Activated CD8-positive, alpha-beta T cell treated with anti-CD3 and anti-CD28 coated beads, Interleukin-2, amount 10 ng/mL, durations not matched to agents 7 days and 5 days (primary cell): Measurements from ENCODE around the gene BRD7. TPM values are rescaled to one million over a fixed set of nuclear protein-coding genes. Genes with fewer than 3 reads are reported as not detected.

Experiments
- ATAC-seq: fragments of 150-1000 bp; cut with Tn5 transposase; one replicate; pipeline ENCODE4 v1.10.0; 2021; ENCODE audit warnings: moderate library complexity
- CTCF ChIA-PET: fragments of 350-600 bp; sonication (Branson Sonifier 250); formaldehyde crosslinking; loops from one replicate; lab custom pipeline; 2021; ENCODE audit warnings: antibody characterized with exemption; lab: Charles Lee
- POLR2A ChIA-PET: fragments of 350-600 bp; sonication (Branson Sonifier 250); formaldehyde crosslinking; loops from one replicate; lab custom pipeline; 2021; ENCODE audit warnings: antibody characterized with exemption; lab: Charles Lee
- DNase-seq: peaks from one replicate; pipeline ENCODE4 v3.0.0-alpha.2; 2020
- H3K27ac Mint-ChIP-seq: one replicate; pipeline ENCODE4 v1.8.0; 2021; ENCODE audit warnings: mild to moderate bottlenecking, mixed read lengths
- H3K27me3 Mint-ChIP-seq: one replicate; pipeline ENCODE4 v1.8.0; 2021; ENCODE audit warnings: low read depth, mixed read lengths
- H3K36me3 Mint-ChIP-seq: one replicate; pipeline ENCODE4 v1.8.0; 2021; ENCODE audit warnings: low read depth, mixed read lengths
- H3K4me1 Mint-ChIP-seq: one replicate; pipeline ENCODE4 v1.8.0; 2021; ENCODE audit warnings: low read depth, mixed read lengths
- H3K4me3 Mint-ChIP-seq: one replicate; pipeline ENCODE4 v1.8.0; 2021; ENCODE audit warnings: mild to moderate bottlenecking, mixed read lengths
- H3K9me3 Mint-ChIP-seq: one replicate; pipeline ENCODE4 v1.8.0; 2022; ENCODE audit warnings: mixed read lengths; ENCODE audit not compliant: insufficient read depth
- total RNA-seq, 2 experiments: library from RNA; stranded (reverse); gene quantifications; one replicate each; pipeline ENCODE4 v1.2.3, GENCODE V29; 2021

Gene BRD7
- total RNA-seq, 2 experiments from 2014 or later, result 88.9 to 90.4 TPM

- Mint-ChIP-seq H3K4me3 (no peak overlapping the region), H3K4me1 (no peaks in the 10 kb centered on the region), H3K27ac (no peak overlapping the region), H3K36me3 (peaks cover 45% of the 10 kb centered on the region), H3K9me3 (no peaks in the 10 kb centered on the region), H3K27me3 (no peaks in the 10 kb centered on the region)
- DNase-seq (no peak), ATAC-seq (no peak)
- POLR2A ChIA-PET, result no interaction called here
- CTCF ChIA-PET, result interaction anchor here (0.5 kb wide), 1 partner anchor 54 kb away, joined by 3 read pairs; no protein-coding TSS in a partner anchor
These were observed 67.7 kb downstream of the BRD7 start for GRCh38 chr16:50300942-50301625.

GRCh38 chr16:50299508-50300105 is 69.2 kb downstream of the BRD7 start:
- ChIA-PET CTCF (no interaction called here), POLR2A (no interaction called here)
- Mint-ChIP-seq H3K4me1 (peaks cover 9% of the 10 kb centered on the region), H3K36me3 (peaks cover 50% of the 10 kb centered on the region), H3K4me3 (no peak overlapping the region), H3K27me3 (no peaks in the 10 kb centered on the region), H3K27ac (no peak overlapping the region), H3K9me3 (no peaks in the 10 kb centered on the region)
- ATAC-seq (no peak), DNase-seq (no peak)

DNA sequence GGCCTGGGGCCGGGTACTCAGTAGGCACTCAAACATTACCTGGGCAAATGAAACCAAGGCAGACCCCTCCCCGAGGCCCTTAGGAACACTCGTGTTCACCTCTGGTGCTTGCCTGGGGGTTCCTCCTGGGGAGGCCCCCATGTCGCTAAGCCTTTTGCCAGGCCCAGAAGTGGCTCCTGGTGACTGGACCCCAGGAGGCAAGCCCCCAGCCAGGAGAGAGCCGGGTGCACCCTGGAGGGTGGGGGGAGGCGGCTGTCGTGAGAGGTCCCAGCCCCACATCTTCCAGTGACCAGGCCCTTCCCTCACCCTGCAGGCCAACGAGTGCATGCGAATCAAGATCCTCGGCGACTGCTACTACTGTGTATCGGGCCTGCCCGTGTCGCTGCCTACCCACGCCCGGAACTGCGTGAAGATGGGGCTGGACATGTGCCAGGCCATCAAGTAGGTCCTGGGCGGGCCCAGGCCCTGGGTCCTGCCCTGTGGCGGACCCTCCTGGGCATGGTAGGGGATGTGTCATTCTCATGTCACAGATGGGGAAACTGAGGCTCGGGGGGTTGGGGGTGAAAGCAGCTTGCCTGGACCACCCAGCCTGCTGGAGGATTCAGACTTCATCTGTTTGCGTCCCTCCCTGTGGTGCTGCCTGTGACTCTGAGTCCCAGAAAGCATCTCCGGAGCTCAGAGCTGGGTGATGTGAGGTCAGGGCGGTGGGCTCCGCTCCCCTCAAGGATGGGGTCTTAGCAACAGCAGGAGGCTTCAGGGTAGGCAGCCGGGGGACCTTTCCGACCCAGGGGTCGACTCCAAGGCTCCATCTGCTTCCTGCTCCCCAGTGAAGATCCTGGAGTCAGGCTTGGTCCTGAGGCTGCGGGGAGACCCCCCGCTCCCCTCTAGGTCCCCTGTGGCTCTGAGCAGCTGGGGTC is 69.9 kb downstream of the BRD7 start:
- H3K36me3 Mint-ChIP-seq, result peaks cover 52% of the 10 kb centered on the region
- DNase-seq, result no peak
- ChIA-PET POLR2A (no interaction called here), CTCF (interaction anchor here (0.8 kb wide), 1 partner anchor 68 kb away, joined by 3 read pairs; no protein-coding TSS in a partner anchor)
- no peaks in the 10 kb centered on the region for H3K27me3 Mint-ChIP-seq
- H3K4me3 Mint-ChIP-seq, result no peak overlapping the region
- no peaks in the 10 kb centered on the region for H3K9me3 Mint-ChIP-seq
- H3K4me1 Mint-ChIP-seq, result peaks cover 12% of the 10 kb centered on the region
- H3K27ac Mint-ChIP-seq, result no peak overlapping the region
- no peak for ATAC-seq

- ATAC-seq (no peak), DNase-seq (no peak)
- peaks cover 54% of the 10 kb centered on the region for H3K36me3 Mint-ChIP-seq
- H3K27me3 Mint-ChIP-seq, result no peaks in the 10 kb centered on the region
- ChIA-PET POLR2A (interaction anchor here (2.2 kb wide), 1 partner anchor 23 kb away, joined by 4 read pairs; no protein-coding TSS in a partner anchor), CTCF (interaction anchor here (0.8 kb wide), 1 partner anchor 67 kb away, joined by 3 read pairs; no protein-coding TSS in a partner anchor)
- peaks cover 13% of the 10 kb centered on the region for H3K4me1 Mint-ChIP-seq
- H3K27ac Mint-ChIP-seq, result peak overlapping the region; percentile 22
- H3K9me3 Mint-ChIP-seq, result no peaks in the 10 kb centered on the region
- no peak overlapping the region for H3K4me3 Mint-ChIP-seq
These were observed 70.7 kb downstream of the BRD7 start for GRCh38 chr16:50298075-50298460.

- Mint-ChIP-seq H3K4me1 (peaks cover 13% of the 10 kb centered on the region), H3K36me3 (peaks cover 55% of the 10 kb centered on the region)
- POLR2A ChIA-PET, result interaction anchor here (2.2 kb wide), 1 partner anchor 23 kb away, joined by 4 read pairs; no protein-coding TSS in a partner anchor
These were observed 71.3 kb downstream of the BRD7 start for GRCh38 chr16:50297301-50298074.

GRCh38 chr16:50296807-50297206 is 72.0 kb downstream of the BRD7 start:
- Mint-ChIP-seq H3K36me3 (peaks cover 54% of the 10 kb centered on the region), H3K27me3 (no peaks in the 10 kb centered on the region), H3K4me3 (no peak overlapping the region), H3K9me3 (no peaks in the 10 kb centered on the region), H3K27ac (no peak overlapping the region), H3K4me1 (peaks cover 13% of the 10 kb centered on the region)
- ChIA-PET POLR2A (interaction anchor here (2.2 kb wide), 1 partner anchor 22 kb away, joined by 4 read pairs; no protein-coding TSS in a partner anchor), CTCF (interaction anchor here (1.3 kb wide), 1 partner anchor 19 kb away, joined by 3 read pairs; no protein-coding TSS in a partner anchor)
- ATAC-seq, result no peak
- DNase-seq, result no peak

More at GRCh38 chr16:50297301-50298074, 71.3 kb downstream of the BRD7 start:
- Mint-ChIP-seq H3K27me3 (no peaks in the 10 kb centered on the region), H3K9me3 (no peaks in the 10 kb centered on the region), H3K27ac (no peak overlapping the region), H3K4me3 (no peak overlapping the region)
- DNase-seq (no peak), ATAC-seq (no peak)
- CTCF ChIA-PET, result no interaction called here

- Mint-ChIP-seq H3K27ac (peak overlapping the region; percentile 80), H3K27me3 (no peaks in the 10 kb centered on the region), H3K9me3 (no peaks in the 10 kb centered on the region), H3K4me1 (peaks cover 13% of the 10 kb centered on the region), H3K4me3 (no peak overlapping the region), H3K36me3 (peaks cover 50% of the 10 kb centered on the region)
- DNase-seq (no peak), ATAC-seq (no peak)
- ChIA-PET CTCF (interaction anchor here (1.2 to 1.5 kb wide), 3 partner anchors 20 to 60 kb away, joined by 3 read pairs; no protein-coding TSS in a partner anchor), POLR2A (interaction anchor here (2.2 kb wide), 1 partner anchor 21 kb away, joined by 4 read pairs; no protein-coding TSS in a partner anchor)
These were observed 73.2 kb downstream of the BRD7 start for GRCh38 chr16:50295541-50296132.

DNA sequence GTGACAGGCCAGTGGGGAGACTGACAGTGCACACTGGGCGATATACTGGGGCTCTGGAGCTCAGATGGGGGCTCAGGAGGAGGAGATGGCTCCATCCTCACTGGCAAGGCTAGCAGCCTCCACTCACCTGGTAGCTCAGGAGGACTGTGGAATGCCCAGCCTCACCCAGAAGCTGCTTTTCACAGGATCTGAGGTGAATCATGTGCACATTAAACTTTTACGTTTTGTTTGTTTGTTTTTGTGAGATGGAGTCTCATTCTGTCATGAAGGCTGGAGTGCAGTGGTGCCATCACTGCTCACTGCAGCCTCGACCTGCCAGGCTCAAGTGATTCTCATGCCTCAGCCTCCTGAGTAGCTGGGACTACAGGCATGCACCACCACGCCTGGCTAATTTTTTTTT is 73.8 kb downstream of the BRD7 start:
- Mint-ChIP-seq H3K36me3 (peaks cover 51% of the 10 kb centered on the region), H3K27ac (no peak overlapping the region), H3K4me1 (peaks cover 16% of the 10 kb centered on the region), H3K27me3 (no peaks in the 10 kb centered on the region), H3K9me3 (no peaks in the 10 kb centered on the region), H3K4me3 (no peak overlapping the region)
- ChIA-PET CTCF (interaction anchor here (1.2 to 1.5 kb wide), 2 partner anchors 27 to 61 kb away, joined by 3 read pairs; no protein-coding TSS in a partner anchor), POLR2A (no interaction called here)
- ATAC-seq (no peak), DNase-seq (no peak)

DNA sequence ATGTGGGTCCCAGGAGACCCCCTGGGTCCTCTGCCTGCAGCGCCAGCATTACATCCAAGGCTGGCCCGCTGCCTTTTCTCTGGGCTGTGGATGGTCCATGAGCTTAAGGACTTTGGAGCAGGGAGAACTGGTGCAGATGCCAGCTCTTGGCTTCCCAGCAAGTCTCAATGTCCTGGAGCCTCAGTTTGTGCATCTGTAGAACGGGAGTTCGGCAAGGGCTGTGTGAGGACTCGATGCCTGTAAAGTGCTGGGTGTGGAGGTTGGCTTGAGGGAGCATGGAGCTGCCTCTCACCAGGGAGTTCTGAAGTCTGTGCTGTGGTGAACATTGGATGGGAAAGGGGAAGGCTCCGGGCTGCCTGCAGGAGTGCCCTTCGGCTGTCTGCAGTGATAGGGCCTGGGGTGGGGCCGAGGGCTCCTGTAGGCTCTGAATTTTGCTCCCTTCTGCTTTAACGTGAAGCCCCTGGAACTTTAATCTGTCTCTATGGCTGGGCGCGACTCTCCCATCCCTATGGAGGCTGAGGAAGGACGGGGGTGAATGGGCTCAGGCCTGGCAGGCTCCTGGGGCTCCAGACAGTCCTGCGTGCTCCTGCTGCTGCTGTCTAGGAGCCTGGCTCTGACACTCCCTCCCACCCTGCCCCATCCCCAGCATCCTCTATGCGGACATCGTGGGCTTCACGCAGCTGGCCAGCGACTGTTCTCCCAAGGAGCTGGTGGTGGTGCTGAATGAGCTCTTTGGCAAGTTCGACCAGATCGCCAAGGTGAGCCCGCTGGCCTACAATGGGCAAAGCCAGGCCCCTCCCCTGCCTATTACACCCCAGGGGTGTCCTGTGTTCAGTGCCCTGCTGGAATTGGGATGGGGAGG is 74.6 kb downstream of the BRD7 start:
- peaks cover 54% of the 10 kb centered on the region for H3K36me3 Mint-ChIP-seq
- H3K4me3 Mint-ChIP-seq, result no peak overlapping the region
- ATAC-seq, result no peak
- peaks cover 16% of the 10 kb centered on the region for H3K4me1 Mint-ChIP-seq
- no peaks in the 10 kb centered on the region for H3K9me3 Mint-ChIP-seq
- H3K27me3 Mint-ChIP-seq, result no peaks in the 10 kb centered on the region
- CTCF ChIA-PET, result interaction anchor here (1.2 to 1.5 kb wide), 2 partner anchors 28 to 61 kb away, joined by 3 read pairs; no protein-coding TSS in a partner anchor
- DNase-seq, result no peak
- H3K27ac Mint-ChIP-seq, result peak overlapping the region; percentile 28
- POLR2A ChIA-PET, result no interaction called here
